Activated CD4-positive, alpha-beta T cell treated with anti-CD3 and anti-CD28 coated beads, Interleukin-2, amount 10 ng/mL, durations not matched to agents 24 days and 14 days (primary cell): ENCODE data around the gene OPRM1. TPM values are rescaled to one million over a fixed set of nuclear protein-coding genes. Genes with fewer than 3 reads are reported as not detected.

Experiments
- DNase-seq: peaks from one replicate; pipeline ENCODE4 v3.0.0; 2022
- H3K27ac Mint-ChIP-seq: one replicate; pipeline ENCODE4 v1.8.0; 2022; ENCODE audit warnings: mild to moderate bottlenecking, mixed read lengths
- H3K27me3 Mint-ChIP-seq: one replicate; pipeline ENCODE4 v1.8.0; 2022; ENCODE audit warnings: mixed read lengths
- H3K36me3 Mint-ChIP-seq: one replicate; pipeline ENCODE4 v1.8.0; 2022; ENCODE audit warnings: low read depth, mild to moderate bottlenecking, mixed read lengths
- H3K4me1 Mint-ChIP-seq: one replicate; pipeline ENCODE4 v1.8.0; 2021; ENCODE audit warnings: mixed read lengths
- H3K4me3 Mint-ChIP-seq: one replicate; pipeline ENCODE4 v1.8.0; 2022; ENCODE audit warnings: mild to moderate bottlenecking, moderate library complexity, mixed read lengths
- H3K9me3 Mint-ChIP-seq: one replicate; pipeline ENCODE4 v1.8.0; 2021; ENCODE audit warnings: mixed read lengths
- intact Hi-C: fragments of 100-400 bp; cut with micrococcal nuclease; formaldehyde crosslinking; loops from one replicate; pipeline ENCODE4 v1.15.1; 2023
- total RNA-seq: library from RNA; stranded (reverse); gene quantifications from 2 replicates; pipeline ENCODE4 v1.2.3, GENCODE V29; 2022

Gene OPRM1
- total RNA-seq, 1 donor from 2014 or later = not detected

- H3K27ac Mint-ChIP-seq = no peak overlapping the region
- H3K27me3 Mint-ChIP-seq = no peaks in the 10 kb centered on the region
- intact Hi-C loops = no loop called here
- H3K4me3 Mint-ChIP-seq = no peak overlapping the region
- H3K9me3 Mint-ChIP-seq = no peaks in the 10 kb centered on the region
- DNase-seq = no peak
- no peaks in the 10 kb centered on the region for H3K36me3 Mint-ChIP-seq
- no peaks in the 10 kb centered on the region for H3K4me1 Mint-ChIP-seq
These were observed 60.2 kb downstream of the OPRM1 start for GRCh38 chr6:154099211-154099610.

GRCh38 chr6:154106251-154106650, 67.2 kb downstream of the OPRM1 start:
- H3K36me3 Mint-ChIP-seq = no peaks in the 10 kb centered on the region
- H3K27ac Mint-ChIP-seq = no peak overlapping the region
- DNase-seq = no peak
- H3K9me3 Mint-ChIP-seq = peaks cover 4% of the 10 kb centered on the region
- H3K4me1 Mint-ChIP-seq = no peaks in the 10 kb centered on the region
- intact Hi-C loops = no loop called here
- H3K4me3 Mint-ChIP-seq = no peak overlapping the region
- H3K27me3 Mint-ChIP-seq = no peaks in the 10 kb centered on the region

- peaks cover 4% of the 10 kb centered on the region for H3K9me3 Mint-ChIP-seq
- intact Hi-C loops = no loop called here
- H3K27ac Mint-ChIP-seq = no peak overlapping the region
- DNase-seq = no peak
- H3K4me1 Mint-ChIP-seq = no peaks in the 10 kb centered on the region
- no peaks in the 10 kb centered on the region for H3K27me3 Mint-ChIP-seq
- H3K4me3 Mint-ChIP-seq = no peak overlapping the region
- H3K36me3 Mint-ChIP-seq = no peaks in the 10 kb centered on the region
These were observed 72.0 kb downstream of the OPRM1 start for GRCh38 chr6:154111025-154111424.

- no peaks in the 10 kb centered on the region for H3K4me1 Mint-ChIP-seq
- DNase-seq = no peak
- H3K27ac Mint-ChIP-seq = no peak overlapping the region
- intact Hi-C loops = no loop called here
- H3K36me3 Mint-ChIP-seq = no peaks in the 10 kb centered on the region
- H3K9me3 Mint-ChIP-seq = peaks cover 4% of the 10 kb centered on the region
- no peak overlapping the region for H3K4me3 Mint-ChIP-seq
- no peaks in the 10 kb centered on the region for H3K27me3 Mint-ChIP-seq
These were observed 73.3 kb downstream of the OPRM1 start for GRCh38 chr6:154112181-154112809.

- H3K27me3 Mint-ChIP-seq = no peaks in the 10 kb centered on the region
- H3K36me3 Mint-ChIP-seq = no peaks in the 10 kb centered on the region
- H3K27ac Mint-ChIP-seq = no peak overlapping the region
- intact Hi-C loops = no loop called here
- no peaks in the 10 kb centered on the region for H3K9me3 Mint-ChIP-seq
- no peak for DNase-seq
- H3K4me3 Mint-ChIP-seq = no peak overlapping the region
- H3K4me1 Mint-ChIP-seq = no peaks in the 10 kb centered on the region
These were observed 74.4 kb downstream of the OPRM1 start for GRCh38 chr6:154113392-154113791.

GRCh38 chr6:154117485-154117884, 78.4 kb downstream of the OPRM1 start:
- Mint-ChIP-seq H3K4me3 (no peak overlapping the region), H3K9me3 (no peaks in the 10 kb centered on the region)

GRCh38 chr6:154122195-154122925, 83.3 kb downstream of the OPRM1 start:
- Mint-ChIP-seq H3K36me3 (no peaks in the 10 kb centered on the region), H3K27ac (no peak overlapping the region), H3K4me3 (no peak overlapping the region), H3K4me1 (no peaks in the 10 kb centered on the region), H3K27me3 (peaks cover 6% of the 10 kb centered on the region), H3K9me3 (no peaks in the 10 kb centered on the region)
- intact Hi-C loops = no loop called here
- no peak for DNase-seq

More at GRCh38 chr6:154117485-154117884, 78.4 kb downstream of the OPRM1 start:
- Mint-ChIP-seq H3K36me3 (no peaks in the 10 kb centered on the region), H3K27me3 (peaks cover 5% of the 10 kb centered on the region), H3K4me1 (no peaks in the 10 kb centered on the region), H3K27ac (no peak overlapping the region)
- intact Hi-C loops = no loop called here
- DNase-seq = no peak

GRCh38 chr6:154123155-154123956, 84.3 kb downstream of the OPRM1 start:
- Mint-ChIP-seq H3K27ac (no peak overlapping the region), H3K4me1 (no peaks in the 10 kb centered on the region), H3K4me3 (no peak overlapping the region), H3K9me3 (no peaks in the 10 kb centered on the region), H3K36me3 (no peaks in the 10 kb centered on the region), H3K27me3 (peaks cover 6% of the 10 kb centered on the region)
- intact Hi-C loops = no loop called here
- no peak for DNase-seq

- H3K36me3 Mint-ChIP-seq = no peaks in the 10 kb centered on the region
- H3K27me3 Mint-ChIP-seq = peaks cover 1% of the 10 kb centered on the region
- no peak overlapping the region for H3K27ac Mint-ChIP-seq
- intact Hi-C loops = no loop called here
- no peak overlapping the region for H3K4me3 Mint-ChIP-seq
- H3K9me3 Mint-ChIP-seq = no peaks in the 10 kb centered on the region
- DNase-seq = no peak
- H3K4me1 Mint-ChIP-seq = no peaks in the 10 kb centered on the region
These were observed 86.4 kb downstream of the OPRM1 start for GRCh38 chr6:154125421-154125820.

- no peaks in the 10 kb centered on the region for H3K36me3 Mint-ChIP-seq
- H3K27me3 Mint-ChIP-seq = peaks cover 4% of the 10 kb centered on the region
- H3K9me3 Mint-ChIP-seq = no peaks in the 10 kb centered on the region
- H3K27ac Mint-ChIP-seq = no peak overlapping the region
- H3K4me3 Mint-ChIP-seq = no peak overlapping the region
- no peak for DNase-seq
- intact Hi-C loops = no loop called here
- no peaks in the 10 kb centered on the region for H3K4me1 Mint-ChIP-seq
These were observed 88.6 kb downstream of the OPRM1 start for GRCh38 chr6:154127657-154128056.

- Mint-ChIP-seq H3K4me1 (no peaks in the 10 kb centered on the region), H3K27ac (no peak overlapping the region), H3K36me3 (no peaks in the 10 kb centered on the region), H3K27me3 (peaks cover 2% of the 10 kb centered on the region), H3K9me3 (no peaks in the 10 kb centered on the region), H3K4me3 (no peak overlapping the region)
- no peak for DNase-seq
- intact Hi-C loops = no loop called here
These were observed 95.6 kb downstream of the OPRM1 start for GRCh38 chr6:154134471-154135147.

GRCh38 chr6:154138793-154139192, 99.8 kb downstream of the OPRM1 start:
- DNase-seq = no peak
- no peaks in the 10 kb centered on the region for H3K36me3 Mint-ChIP-seq
- intact Hi-C loops = no loop called here

GRCh38 chr6:154139892-154140291, 100.9 kb downstream of the OPRM1 start:
- Mint-ChIP-seq H3K9me3 (no peaks in the 10 kb centered on the region), H3K4me3 (no peak overlapping the region), H3K4me1 (no peaks in the 10 kb centered on the region), H3K27me3 (peaks cover 3% of the 10 kb centered on the region), H3K27ac (no peak overlapping the region), H3K36me3 (no peaks in the 10 kb centered on the region)
- no peak for DNase-seq
- intact Hi-C loops = no loop called here

More at GRCh38 chr6:154138793-154139192, 99.8 kb downstream of the OPRM1 start:
- Mint-ChIP-seq H3K4me1 (no peaks in the 10 kb centered on the region), H3K9me3 (no peaks in the 10 kb centered on the region), H3K27ac (no peak overlapping the region), H3K4me3 (no peak overlapping the region), H3K27me3 (peaks cover 3% of the 10 kb centered on the region)

- no peak overlapping the region for H3K27ac Mint-ChIP-seq
- H3K4me3 Mint-ChIP-seq = no peak overlapping the region
- H3K4me1 Mint-ChIP-seq = no peaks in the 10 kb centered on the region
- no peak for DNase-seq
- intact Hi-C loops = no loop called here
- peaks cover 3% of the 10 kb centered on the region for H3K27me3 Mint-ChIP-seq
- no peaks in the 10 kb centered on the region for H3K9me3 Mint-ChIP-seq
- H3K36me3 Mint-ChIP-seq = no peaks in the 10 kb centered on the region
These were observed 101.7 kb downstream of the OPRM1 start for GRCh38 chr6:154140743-154141142.
